D341Med (cell line): ENCODE data around the gene MYO9A.

Experiments used
- DNase-seq: peaks from one replicate; pipeline ENCODE4 v3.0.0; 2012; ENCODE audit warnings: low spot score

The MYO9A gene, protein sequence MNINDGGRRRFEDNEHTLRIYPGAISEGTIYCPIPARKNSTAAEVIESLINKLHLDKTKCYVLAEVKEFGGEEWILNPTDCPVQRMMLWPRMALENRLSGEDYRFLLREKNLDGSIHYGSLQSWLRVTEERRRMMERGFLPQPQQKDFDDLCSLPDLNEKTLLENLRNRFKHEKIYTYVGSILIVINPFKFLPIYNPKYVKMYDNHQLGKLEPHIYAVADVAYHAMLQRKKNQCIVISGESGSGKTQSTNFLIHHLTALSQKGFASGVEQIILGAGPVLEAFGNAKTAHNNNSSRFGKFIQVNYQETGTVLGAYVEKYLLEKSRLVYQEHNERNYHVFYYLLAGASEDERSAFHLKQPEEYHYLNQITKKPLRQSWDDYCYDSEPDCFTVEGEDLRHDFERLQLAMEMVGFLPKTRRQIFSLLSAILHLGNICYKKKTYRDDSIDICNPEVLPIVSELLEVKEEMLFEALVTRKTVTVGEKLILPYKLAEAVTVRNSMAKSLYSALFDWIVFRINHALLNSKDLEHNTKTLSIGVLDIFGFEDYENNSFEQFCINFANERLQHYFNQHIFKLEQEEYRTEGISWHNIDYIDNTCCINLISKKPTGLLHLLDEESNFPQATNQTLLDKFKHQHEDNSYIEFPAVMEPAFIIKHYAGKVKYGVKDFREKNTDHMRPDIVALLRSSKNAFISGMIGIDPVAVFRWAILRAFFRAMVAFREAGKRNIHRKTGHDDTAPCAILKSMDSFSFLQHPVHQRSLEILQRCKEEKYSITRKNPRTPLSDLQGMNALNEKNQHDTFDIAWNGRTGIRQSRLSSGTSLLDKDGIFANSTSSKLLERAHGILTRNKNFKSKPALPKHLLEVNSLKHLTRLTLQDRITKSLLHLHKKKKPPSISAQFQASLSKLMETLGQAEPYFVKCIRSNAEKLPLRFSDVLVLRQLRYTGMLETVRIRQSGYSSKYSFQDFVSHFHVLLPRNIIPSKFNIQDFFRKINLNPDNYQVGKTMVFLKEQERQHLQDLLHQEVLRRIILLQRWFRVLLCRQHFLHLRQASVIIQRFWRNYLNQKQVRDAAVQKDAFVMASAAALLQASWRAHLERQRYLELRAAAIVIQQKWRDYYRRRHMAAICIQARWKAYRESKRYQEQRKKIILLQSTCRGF (N-terminal part only)

DNA sequence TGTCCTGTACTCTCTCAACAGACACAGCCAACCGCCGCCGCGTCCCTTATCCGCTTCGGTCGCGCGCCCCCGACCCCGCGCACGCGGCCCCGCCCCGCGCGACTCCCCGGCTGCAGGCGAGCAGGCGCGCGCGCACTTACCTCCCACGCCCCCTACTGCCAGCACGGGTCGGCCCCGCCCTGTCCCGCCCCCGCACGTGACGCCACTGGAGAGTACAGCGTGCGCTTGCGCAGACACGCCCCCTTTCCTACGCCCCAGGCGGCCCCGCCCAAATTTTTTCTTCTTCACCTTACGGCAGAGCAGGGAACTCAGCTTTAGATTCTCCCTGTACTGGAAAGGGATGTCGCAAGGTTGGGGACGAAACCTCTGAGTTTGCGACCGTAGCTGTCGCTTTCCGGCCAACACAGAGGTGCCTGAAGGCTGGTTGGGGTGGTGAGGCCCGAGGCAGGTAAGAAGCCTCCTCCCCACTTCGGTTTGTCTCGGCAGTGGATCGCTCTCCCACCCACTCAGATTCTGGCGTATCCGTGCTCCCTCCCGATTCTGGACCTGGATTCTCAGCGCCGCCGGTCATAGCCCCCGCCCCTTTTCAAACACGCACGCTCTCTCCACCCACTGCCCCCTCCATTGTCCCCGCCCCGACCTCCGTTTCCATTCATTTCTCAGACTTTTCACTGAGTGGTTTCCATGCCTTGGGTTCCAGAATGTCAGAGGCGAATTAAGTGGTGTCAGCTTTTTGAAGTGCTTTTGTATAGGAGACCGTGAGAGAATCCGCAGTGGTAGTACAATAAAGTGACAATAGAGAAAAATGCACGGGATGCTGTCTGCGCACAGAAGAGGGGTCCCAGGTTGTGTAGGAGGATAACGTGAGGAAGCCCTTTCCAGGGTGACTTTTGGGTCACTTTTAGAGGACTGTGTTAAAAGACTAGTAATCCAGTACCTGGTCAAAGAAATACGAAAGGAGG is at the start of gene MYO9A, which contains the start of gene SENP8:
Gene MYO9A (minus strand): TSS at position 134 of the 962 bp plus-strand sequence. CDS start 71,587 bp downstream, outside the sequence.
Gene SENP8 (plus strand): TSS at position 387 of the 962 bp plus-strand sequence. CDS start 21,221 bp downstream, outside the sequence.
- peak; percentile 99 for DNase-seq

DNA sequence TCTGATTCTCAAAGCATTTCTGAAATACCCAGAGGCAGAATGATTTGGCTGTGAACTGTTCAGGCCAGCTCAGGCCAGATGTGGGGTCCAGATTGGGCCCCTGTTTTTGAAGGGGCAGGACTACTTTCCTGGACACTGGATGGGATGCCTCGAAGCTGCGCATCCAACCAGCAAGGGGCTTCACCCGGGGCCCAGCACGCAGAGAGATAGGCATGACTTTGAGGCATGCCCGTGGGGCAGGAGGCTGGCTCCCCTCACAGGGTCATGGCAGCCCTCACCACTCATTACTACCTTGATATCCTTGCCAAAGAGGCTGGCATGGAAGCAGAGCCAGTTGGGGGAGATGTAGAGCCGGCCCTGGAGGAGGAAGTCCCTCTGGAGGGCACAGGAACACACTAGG is 49.5 kb upstream of the MYO9A start:
- DNase-seq = no peak

DNA sequence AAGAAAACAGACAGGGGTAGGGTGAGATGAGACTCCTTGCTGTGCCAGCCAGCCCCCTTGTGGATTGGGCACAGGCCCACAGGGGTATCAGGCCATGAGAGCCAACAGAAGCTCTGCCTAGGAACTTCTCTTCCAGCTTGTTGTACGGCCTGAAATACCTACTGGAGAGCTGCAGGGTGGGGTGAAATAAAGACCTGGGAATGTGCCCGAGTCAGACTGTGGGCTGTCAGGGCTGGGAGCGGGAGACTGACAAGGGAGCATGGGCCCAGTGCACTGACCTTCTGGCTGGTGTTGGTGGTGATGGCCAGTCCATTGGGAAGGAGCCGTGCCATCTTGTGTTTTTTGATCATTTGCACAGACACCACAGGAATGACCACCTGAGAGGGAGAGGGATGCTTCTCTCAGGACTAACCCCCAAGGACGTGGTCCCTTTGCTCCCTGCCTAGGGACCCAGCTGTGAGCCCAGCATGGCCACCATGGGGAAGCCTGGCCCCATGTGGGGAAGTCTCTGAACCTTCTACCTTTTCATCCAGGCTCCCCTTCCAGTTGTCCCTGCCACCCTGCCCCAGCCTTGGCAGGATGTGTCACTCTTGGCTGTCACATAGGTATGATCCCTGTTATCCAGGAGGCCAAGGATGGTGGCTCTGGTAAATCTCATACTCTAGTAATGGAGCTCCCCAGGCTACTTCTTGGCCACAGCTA is 48.9 kb upstream of the MYO9A start:
- peak; percentile 14 for DNase-seq

DNA sequence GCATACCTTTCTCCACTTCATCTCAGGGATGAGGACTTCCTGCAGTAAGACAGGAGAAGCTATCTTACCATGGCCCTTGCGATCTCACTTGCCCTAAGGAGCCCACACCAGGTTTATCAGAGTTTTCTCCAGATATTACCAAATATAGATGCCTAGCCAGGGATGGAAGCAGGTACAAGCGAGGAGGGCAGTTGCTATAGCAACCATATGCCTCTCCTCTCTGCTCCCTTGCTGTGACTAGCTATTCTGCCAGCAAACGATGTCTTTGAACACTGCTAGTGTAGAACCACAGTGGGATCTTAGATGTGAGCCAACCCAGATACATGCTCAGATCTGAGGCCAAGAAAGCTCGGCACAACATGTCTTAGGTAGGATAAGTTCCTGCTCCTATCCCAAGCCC is 45.8 kb upstream of the MYO9A start:
- no peak for DNase-seq

DNA sequence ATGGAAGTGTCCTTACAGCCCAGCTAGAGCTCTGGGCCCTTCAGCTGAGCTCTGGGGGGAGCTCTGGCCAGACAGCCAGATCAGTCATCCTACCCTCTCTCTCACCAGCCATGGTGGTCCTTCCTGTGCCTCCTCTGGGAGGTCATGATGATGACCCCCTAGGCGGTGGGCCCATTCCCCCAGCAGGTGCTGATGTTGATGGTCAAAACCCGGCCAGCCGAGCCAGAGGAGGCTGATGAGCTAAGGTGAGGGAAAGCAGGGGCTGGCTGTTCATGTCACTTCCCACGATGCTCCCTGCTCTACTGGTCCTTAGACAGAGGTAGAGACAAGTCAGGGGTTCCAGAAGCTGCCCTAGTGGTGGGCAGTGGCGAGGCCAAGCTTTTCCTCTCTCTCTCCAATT is 44.6 kb upstream of the MYO9A start:
- no peak for DNase-seq

DNA sequence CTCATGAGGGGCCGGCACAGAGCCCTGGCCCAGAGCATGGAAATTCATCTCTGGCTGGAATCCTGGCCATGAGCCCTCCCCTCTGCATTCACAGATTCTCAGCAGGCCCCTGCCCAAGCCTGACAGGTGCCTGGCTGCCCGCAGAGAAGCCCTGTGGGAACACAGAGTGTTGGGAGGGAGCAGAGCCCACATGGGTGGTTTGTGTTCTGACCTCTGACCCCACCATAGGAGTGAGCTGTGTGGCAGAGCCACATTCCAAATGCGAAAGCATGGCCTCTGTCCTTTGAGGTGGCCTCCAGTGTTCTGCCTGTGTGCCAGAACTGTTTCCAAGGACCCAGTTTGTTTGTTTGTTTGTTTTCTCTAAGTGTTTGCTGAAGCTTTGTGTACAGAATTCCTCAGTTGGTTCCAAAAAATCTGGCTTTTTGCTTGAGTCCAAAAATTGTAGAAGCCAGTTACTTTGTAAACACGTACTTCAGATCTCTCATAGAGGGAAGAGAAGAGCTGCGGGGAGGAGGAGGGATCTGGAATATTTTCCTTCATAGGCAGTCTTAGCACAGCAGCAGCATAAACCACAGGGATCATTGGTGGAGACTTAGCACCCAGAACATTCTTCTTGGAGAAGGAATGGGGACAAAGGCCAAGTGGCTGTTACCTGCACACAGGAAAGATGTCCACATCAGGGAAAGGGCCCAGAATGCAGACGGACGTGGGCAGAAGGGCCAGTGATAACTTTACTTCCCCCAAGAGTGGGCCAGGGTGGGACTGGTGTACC is 43.6 kb upstream of the MYO9A start:
- no peak for DNase-seq

DNA sequence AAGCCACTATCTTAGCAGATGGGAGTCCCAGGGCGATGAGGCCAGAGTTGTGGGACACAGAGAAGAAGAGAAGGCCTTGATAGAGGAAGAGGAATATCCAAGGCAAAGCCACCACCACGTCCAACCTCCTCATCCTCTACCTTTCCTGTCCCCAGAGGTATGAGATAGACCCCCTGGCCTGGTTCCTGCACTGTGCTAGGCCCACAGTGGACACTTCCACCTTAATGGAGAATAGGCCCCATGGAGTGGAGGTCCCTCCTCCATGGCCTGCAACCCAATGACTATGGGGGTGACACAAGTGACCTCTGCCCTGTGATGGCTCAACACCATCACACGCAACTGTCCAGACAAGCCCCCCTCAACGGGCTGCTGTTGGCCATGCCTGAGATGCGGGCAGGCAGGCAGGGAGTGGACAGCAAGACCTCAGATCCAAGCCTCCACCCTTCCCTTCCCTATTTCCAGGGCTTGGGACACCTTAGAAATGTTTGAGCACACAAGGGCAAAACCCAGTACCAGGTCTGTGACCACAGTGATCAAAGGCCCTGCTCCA is 42.8 kb upstream of the MYO9A start:
- DNase-seq = no peak

DNA sequence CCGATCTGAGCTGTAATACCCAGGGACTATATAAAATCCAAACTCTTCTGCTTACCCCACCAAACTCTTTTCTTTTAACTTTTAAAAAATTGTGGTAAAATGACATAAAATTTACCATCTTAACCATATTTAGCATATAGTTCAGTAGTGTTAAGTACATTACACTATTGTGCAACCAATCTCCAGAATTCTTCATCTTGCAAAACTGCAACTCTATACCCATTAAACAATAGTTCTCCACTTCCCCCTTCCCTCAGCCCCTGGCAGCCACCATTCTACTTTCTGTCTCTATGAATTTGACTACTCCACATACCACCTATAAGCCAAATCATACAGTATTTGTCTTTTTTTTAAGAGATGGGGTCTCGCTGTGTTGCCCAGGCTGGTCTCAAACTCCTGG is 39.0 kb upstream of the MYO9A start:
- DNase-seq = no peak

DNA sequence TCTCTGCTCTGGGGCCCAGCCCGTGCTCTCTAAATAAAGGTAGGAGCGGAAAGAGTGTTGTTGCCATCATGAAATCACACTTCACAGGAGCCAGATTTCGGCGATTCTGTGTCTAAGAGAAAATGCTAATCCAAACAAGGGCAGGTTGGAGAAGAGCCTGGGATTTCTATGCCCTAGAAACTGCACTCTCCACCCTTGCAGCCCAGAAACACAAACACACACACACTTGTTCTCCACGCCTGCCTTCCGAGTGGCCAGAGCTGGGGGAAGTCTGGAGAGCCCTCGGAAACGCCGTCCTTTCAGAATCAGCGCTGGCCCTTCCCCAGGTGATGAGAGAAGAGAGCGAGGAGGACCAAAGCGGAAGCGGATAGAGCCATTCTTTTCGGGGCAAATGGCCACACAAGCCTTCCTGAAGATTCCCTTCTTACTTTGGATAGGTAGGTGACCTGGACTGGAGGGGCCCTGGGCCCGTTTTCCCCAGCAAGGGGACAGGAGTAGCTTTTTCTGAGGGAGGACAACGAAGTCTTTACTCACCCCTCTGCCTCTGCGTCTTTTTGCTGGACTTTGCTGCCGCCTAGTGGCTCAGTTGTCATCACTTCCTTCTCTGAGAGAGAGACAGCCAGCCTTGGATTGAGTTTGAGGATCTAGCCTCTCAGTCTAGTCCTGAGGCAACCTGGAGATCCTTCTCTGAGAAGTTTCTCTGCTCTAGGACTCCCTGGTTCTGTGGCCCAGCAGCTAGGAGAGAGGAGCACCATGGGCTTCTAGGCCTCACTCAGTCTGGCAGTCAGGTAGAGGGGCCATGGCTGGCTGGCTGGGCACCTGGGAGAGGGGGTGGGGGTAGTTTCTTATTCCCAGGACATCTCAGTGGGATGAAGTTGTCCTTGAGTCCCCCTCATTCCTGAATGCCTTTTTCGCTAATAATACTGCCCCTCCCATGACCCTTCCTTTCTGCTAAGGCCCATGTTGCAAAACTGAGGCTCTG is 38.0 kb upstream of the MYO9A start:
- peak; percentile 80 for DNase-seq

DNA sequence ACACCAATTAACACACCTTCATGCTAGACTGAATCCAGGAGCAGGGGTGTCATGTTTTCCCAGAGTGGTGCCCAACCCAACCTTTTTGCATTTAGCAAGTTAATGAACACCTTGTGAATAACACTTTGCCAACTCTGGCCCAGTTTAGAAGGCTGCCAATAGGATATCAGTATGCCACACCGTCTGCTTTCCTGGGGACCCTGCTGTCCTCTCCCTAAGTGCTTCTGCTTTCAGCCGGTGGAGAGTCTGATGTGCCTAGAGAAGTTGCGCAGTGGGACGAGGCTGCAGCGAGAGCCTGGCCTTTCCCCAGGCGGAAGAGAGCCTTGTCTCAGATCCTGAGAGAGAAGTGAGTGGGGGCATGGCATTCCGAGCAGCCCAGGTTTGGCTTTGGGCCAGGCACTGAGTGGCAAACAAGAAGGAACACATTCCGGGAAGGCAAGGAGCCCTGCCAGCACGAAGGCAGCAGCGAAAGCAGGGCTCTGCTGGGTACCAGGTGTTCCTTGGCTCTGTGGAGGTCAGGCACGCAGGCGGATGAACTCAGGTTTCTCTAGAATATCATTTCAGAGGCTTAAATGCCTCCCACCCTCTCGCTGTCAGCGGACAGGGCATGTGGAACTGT is 37.2 kb upstream of the MYO9A start:
- DNase-seq = peak; percentile 43

DNA sequence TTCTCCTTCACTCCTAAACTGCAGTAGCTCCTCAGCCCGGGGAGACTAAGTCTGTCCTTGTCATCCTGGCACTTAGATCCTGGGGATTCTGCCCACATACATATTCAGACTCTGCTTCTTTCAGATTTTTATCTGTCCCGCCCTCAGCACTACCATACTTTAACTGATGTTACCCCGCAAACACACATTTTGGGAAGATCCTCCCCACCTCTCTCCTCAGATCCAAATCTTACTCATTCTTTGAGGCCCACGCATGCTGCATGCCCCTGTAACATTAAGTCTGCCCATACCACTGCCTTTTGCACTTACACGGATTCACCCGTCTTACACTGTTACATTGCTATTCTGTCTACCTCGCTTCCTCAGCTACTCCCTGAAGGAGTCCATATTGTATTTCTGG is 36.4 kb upstream of the MYO9A start:
- no peak for DNase-seq

DNA sequence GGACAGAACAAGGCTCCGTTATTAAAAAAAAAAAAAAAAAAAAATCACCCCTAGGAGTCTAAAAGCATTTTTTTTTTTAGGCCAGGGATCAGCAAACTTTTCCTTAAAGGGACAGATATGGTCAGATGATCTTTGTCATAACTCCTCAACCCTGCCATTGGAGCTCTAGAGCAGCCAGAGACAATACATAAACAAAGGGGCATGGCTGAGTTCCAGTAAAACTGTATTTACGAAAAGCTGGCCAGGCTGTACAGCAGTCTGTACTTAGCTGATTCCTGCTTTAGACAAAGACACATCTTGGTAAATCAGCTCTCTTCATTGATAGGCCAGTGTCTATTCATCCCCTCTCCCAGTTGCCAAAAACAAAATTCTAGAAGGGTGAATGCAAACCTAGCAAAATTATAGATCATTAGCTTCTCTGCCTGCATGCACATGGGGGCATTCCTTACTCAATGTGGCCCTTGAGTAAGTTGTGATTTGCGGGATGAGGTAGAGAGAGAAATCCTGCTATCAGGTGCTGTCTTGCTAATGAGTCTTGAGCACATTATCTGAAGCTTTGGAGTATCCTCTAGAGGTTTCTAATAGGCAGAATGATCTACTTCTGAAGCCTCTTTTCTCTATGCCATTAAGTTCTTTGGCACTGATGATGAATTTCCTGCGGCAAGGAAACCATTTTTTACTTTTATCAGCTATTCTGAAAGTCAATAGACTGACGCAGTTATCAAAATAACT is 35.5 kb upstream of the MYO9A start:
- peak; percentile 40 for DNase-seq

DNA sequence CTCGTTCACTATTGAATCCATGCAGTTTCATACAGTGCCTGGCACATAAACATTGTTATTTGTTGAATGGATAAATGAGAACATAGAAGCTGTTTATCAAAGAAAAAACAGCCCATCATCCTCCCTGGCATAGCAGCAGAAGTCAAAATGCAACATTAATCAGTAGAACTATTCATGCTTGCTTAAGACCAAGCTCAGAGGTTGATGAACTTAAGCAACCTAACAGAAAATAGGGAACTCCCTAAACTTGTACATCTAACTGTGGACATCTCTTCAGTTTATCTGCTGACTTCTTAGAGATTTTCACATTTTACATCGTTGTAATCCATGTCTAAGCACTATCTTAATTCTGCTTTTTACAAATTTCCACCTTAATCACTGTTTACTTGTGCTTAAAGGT is 29.5 kb upstream of the MYO9A start:
- DNase-seq = no peak

DNA sequence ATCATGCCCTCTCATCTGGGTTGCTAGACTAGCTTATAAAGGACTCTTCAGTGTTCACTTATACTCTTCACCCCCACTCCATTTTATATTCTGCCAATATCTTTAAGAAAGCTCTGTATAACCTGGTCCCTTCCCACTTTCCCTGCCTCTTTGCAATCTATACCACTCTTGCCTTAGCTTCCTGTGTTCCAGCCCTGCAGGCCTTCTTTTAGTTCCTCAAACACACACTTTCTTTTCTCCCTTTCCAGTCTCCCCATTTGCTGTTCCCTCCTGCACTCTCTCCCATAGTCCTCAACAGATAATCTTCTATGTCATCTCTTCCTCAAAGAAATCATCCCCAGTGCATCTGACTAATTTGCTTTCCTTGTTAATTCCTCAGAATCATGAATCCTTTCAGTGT is 29.0 kb upstream of the MYO9A start:
- DNase-seq = no peak

DNA sequence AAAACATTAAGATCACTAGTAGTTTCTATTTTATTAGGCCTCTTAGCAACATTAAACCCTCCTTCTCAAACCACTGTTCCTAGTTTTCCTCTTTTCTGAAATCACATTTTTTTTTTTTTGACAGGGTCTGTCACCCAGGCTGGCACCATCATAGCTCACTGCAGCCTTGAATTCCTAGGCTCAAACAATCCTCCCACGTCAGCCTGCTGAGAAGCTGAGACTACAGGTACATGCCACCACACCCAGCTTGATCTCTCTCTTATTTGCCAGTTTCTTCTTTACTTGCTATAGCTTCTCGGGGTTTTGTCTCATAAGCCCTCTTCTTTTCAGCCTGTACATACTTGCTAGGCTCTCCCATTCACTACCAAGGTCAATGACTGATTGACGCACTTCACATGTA is 28.3 kb upstream of the MYO9A start:
- DNase-seq = no peak

DNA sequence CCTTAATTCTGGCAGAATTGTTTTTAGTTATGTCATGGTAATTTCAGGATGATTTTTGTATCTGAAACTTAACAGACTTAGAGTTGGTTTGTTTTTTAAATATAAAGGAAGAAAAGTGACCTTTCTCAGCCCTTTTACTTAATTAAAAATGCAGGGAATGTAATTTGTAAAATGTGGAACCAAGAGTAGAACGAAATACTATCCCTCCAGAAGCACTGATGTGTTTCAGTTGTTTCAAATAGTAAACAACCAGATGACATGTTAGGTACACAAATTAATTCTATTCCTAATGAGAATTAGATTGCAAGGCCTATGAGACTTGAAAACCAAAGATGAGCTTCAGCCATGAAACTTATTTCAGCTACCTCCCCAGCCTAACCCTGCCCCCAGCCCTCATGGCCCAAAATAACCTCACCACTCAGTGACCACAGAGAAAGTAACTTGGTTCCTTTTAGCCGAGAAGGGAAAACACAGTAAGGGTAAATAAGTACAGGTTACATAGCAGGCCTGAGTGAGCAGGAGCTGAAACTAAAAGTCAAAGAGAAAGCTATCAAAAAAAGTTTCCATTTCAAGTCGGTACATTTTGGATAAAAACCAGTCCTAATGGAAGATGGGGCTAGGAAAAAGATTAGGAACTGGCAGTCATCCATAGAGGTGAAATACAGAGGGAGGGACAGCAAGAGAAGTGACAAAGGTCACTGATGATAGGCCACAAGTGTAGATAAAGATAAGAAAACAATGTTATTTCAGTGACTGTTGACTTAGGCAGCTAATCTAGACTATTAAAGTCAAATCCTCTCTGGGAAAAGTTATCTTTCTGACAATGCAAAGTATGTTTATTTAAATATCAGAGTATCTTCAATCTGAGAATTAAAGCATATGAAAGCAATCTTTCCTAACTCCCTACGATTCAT is 23.5 kb upstream of the MYO9A start:
- DNase-seq = no peak
